HG02678 (cell line): Measurements from ENCODE around the gene TMEM273.

Experiments
- ATAC-seq: cut with Tn5 transposase; IDR thresholded peaks from one replicate; pipeline ENCODE4 v1.9.1; 2021; ENCODE audit warnings: mild to moderate bottlenecking, moderate library complexity; ENCODE audit not compliant: unreplicated experiment

TMEM273 gene

GRCh38 chr10:49165821-49166483, 22.2 kb downstream of the TMEM273 start:
- no peak for ATAC-seq

GRCh38 chr10:49165259-49165658, 22.9 kb downstream of the TMEM273 start:
- ATAC-seq = no peak

GRCh38 chr10:49164559-49165188, 23.5 kb downstream of the TMEM273 start:
- peak; percentile 89 for ATAC-seq

- ATAC-seq = no peak
These were observed 24.4 kb downstream of the TMEM273 start for GRCh38 chr10:49163741-49164140.

GRCh38 chr10:49162761-49163310, 25.4 kb downstream of the TMEM273 start:
- ATAC-seq = no peak

GRCh38 chr10:49162063-49162462, 26.1 kb downstream of the TMEM273 start:
- ATAC-seq = no peak

- ATAC-seq = no peak
These were observed 26.7 kb downstream of the TMEM273 start for GRCh38 chr10:49161411-49161997.

GRCh38 chr10:49160814-49161213, 27.4 kb downstream of the TMEM273 start:
- ATAC-seq = no peak

- no peak for ATAC-seq
These were observed 28.1 kb downstream of the TMEM273 start for GRCh38 chr10:49160110-49160509.

GRCh38 chr10:49158915-49159314, 29.3 kb downstream of the TMEM273 start:
- no peak for ATAC-seq

- ATAC-seq = no peak
These were observed 29.8 kb downstream of the TMEM273 start for GRCh38 chr10:49158404-49158803.

- ATAC-seq = no peak
These were observed 31.0 kb downstream of the TMEM273 start for GRCh38 chr10:49157229-49157628.

- no peak for ATAC-seq
These were observed 33.5 kb downstream of the TMEM273 start for GRCh38 chr10:49154641-49155040.

GRCh38 chr10:49153971-49154370, 34.2 kb downstream of the TMEM273 start:
- ATAC-seq = no peak

- no peak for ATAC-seq
These were observed 35.1 kb downstream of the TMEM273 start for GRCh38 chr10:49153115-49153514.

GRCh38 chr10:49152663-49153062, 35.5 kb downstream of the TMEM273 start:
- ATAC-seq = no peak

GRCh38 chr10:49152037-49152436, 36.2 kb downstream of the TMEM273 start:
- ATAC-seq = no peak

- ATAC-seq = no peak
These were observed 36.7 kb downstream of the TMEM273 start for GRCh38 chr10:49151481-49151880.

GRCh38 chr10:49151025-49151445, 37.2 kb downstream of the TMEM273 start:
- no peak for ATAC-seq

- ATAC-seq = no peak
These were observed 37.8 kb downstream of the TMEM273 start for GRCh38 chr10:49150426-49150825.

- no peak for ATAC-seq
These were observed 38.3 kb downstream of the TMEM273 start for GRCh38 chr10:49149881-49150280.
